ENCODE measurements around the gene DDA1.

- TF ChIP-seq CTCF (conservative IDR thresholded peaks at IDR 0.05; ENCODE audit: low read depth, low read length) (no peak), EZH2 (IDR thresholded peaks at IDR 0.05; ENCODE audit: low read length, unreplicated experiment) (no peak)
Observed at GRCh38 chr19:17326595-17326966, 17.2 kb downstream of the DDA1 start.
